PC-3 (cell line): ENCODE measurements around the gene ABHD2.

Experiments
- CTCF ChIP-seq: fragments of 300-600 bp; sonication (generic); conservative IDR thresholded peaks from 2 replicates; pipeline ENCODE4 v1.5.1; 2017; ENCODE audit warnings: antibody characterized with exemption, low read depth, mild to moderate bottlenecking, low read length
- EZH2 ChIP-seq: fragments of 300-600 bp; sonication (generic); IDR thresholded peaks from one replicate; pipeline ENCODE4 v1.6.1; 2017; ENCODE audit warnings: antibody characterized with exemption, mild to moderate bottlenecking, low read length; ENCODE audit not compliant: unreplicated experiment

GRCh38 chr15:89143503-89144162 is 55.4 kb downstream of the ABHD2 start:
- TF ChIP-seq CTCF (no peak), EZH2 (no peak)
